IMR-90 (cell line): Measurements from ENCODE around the gene GPR183. TPM values are rescaled to one million over a fixed set of nuclear protein-coding genes. Genes with fewer than 3 reads are reported as not detected.

Experiments used
- ATAC-seq: fragments of 200-7000 bp; cut with Tn5 transposase; 2 replicates; pipeline ENCODE4 v1.9.1; 2020; ENCODE audit warnings: low read depth, mild to moderate bottlenecking, moderate library complexity
- BruUV-seq: library from RNA; stranded (reverse); fragments of 400-500 nt; replicated peaks from 2 replicates; lab custom pipeline; 2021; lab: Mats Ljungman, UMichigan
- CTCF ChIA-PET: fragments of 300-600 bp; formaldehyde crosslinking; extraction: SDS; loops from one replicate; lab custom pipeline; 2021; ENCODE audit warnings: antibody characterized with exemption; lab: Yijun Ruan, JAX
- POLR2A ChIA-PET: fragments of 300-600 bp; sonication (Branson Sonifier 250); formaldehyde crosslinking; loops from one replicate; lab custom pipeline; 2022; ENCODE audit warnings: antibody characterized with exemption; ENCODE audit not compliant: unreplicated experiment; lab: Charles Lee
- DNase-seq: peaks from one replicate; pipeline ENCODE4 v3.0.0; 2013
- H2AFZ ChIP-seq: replicated peaks from 2 replicates; pipeline ENCODE3; 2013; ENCODE audit warnings: low read length, mild to moderate bottlenecking; ENCODE audit not compliant: poor library complexity
- H2AK5ac ChIP-seq: 2 replicates; pipeline ENCODE4 v1.6.1; 2013; ENCODE audit warnings: low read depth, low read length, inconsistent platforms
- H2AK9ac ChIP-seq: replicated peaks from 2 replicates; pipeline ENCODE3; 2013; ENCODE audit warnings: mild to moderate bottlenecking, low read depth, low read length, moderate library complexity; ENCODE audit not compliant: poor library complexity
- H2BK120ac ChIP-seq: 2 replicates; pipeline ENCODE4 v1.6.1; 2013; ENCODE audit warnings: low read depth, low read length, inconsistent platforms
- H2BK15ac ChIP-seq: 3 replicates; pipeline ENCODE4 v1.6.1; 2013; ENCODE audit warnings: low read depth, low read length, inconsistent platforms
- H2BK20ac ChIP-seq: 2 replicates; pipeline ENCODE4 v1.6.1; 2013; ENCODE audit warnings: low read depth, mild to moderate bottlenecking, inconsistent platforms, low read length, moderate library complexity
- H2BK5ac ChIP-seq: 2 replicates; pipeline ENCODE4 v1.6.1; 2013; ENCODE audit warnings: mild to moderate bottlenecking, low read depth, low read length, inconsistent platforms; ENCODE audit not compliant: poor library complexity, severe bottlenecking
- H3K14ac ChIP-seq: replicated peaks from 2 replicates; pipeline ENCODE4 v1.6.1; 2013; ENCODE audit warnings: low read depth, low read length, inconsistent platforms
- H3K18ac ChIP-seq: 2 replicates; pipeline ENCODE4 v1.6.1; 2013; ENCODE audit warnings: low read depth, low read length, control low read depth
- H3K23ac ChIP-seq: 2 replicates; pipeline ENCODE4 v1.6.1; 2013; ENCODE audit warnings: low read depth, low read length, inconsistent platforms
- H3K27ac ChIP-seq: 2 replicates; pipeline ENCODE4 v1.5.1; 2013; ENCODE audit warnings: mild to moderate bottlenecking, control low read depth, low read length; ENCODE audit not compliant: insufficient read depth
- H3K27me3 ChIP-seq: 2 replicates; pipeline ENCODE4 v1.6.1; 2013; ENCODE audit warnings: low read length; ENCODE audit not compliant: control insufficient read depth, insufficient read depth
- H3K36me3 ChIP-seq: 2 replicates; pipeline ENCODE4 v1.6.1; 2013; ENCODE audit warnings: low read length, mixed read lengths; ENCODE audit not compliant: control insufficient read depth, insufficient read depth
- H3K4ac ChIP-seq: 2 replicates; pipeline ENCODE4 v1.6.1; 2013; ENCODE audit warnings: low read depth, low read length, inconsistent platforms
- H3K4me1 ChIP-seq: 2 replicates; pipeline ENCODE4 v1.6.1; 2013; ENCODE audit warnings: low read length, mixed read lengths; ENCODE audit not compliant: control insufficient read depth, insufficient read depth
- H3K4me2 ChIP-seq: 2 replicates; pipeline ENCODE4 v1.6.1; 2013; ENCODE audit warnings: low read depth, mild to moderate bottlenecking, control low read depth, low read length, moderate library complexity
- H3K4me3 ChIP-seq: 2 replicates; pipeline ENCODE4 v1.5.1; 2013; ENCODE audit warnings: low read depth, mild to moderate bottlenecking, control low read depth, low read length, moderate library complexity; ENCODE audit not compliant: insufficient read depth
- H3K56ac ChIP-seq: 2 replicates; pipeline ENCODE4 v1.6.1; 2013; ENCODE audit warnings: low read length, inconsistent platforms; ENCODE audit not compliant: insufficient read depth; ENCODE audit errors: extremely low read depth
- H3K79me1 ChIP-seq, 2 experiments: 2 replicates each; pipeline ENCODE4 v1.6.1; 2013; ENCODE audit warnings: low read length in 2 of 2, inconsistent platforms in 1 of 2, low read depth in 1 of 2
- H3K9ac ChIP-seq: 2 replicates; pipeline ENCODE4 v1.6.1; 2013; ENCODE audit warnings: low read depth, low read length, control low read depth
- H3K9me1 ChIP-seq: 2 replicates; pipeline ENCODE4 v1.6.1; 2013; ENCODE audit warnings: low read length, inconsistent platforms; ENCODE audit not compliant: insufficient read depth
- H3K9me3 ChIP-seq: 2 replicates; pipeline ENCODE4 v1.6.1; 2013; ENCODE audit warnings: low read length; ENCODE audit not compliant: control insufficient read depth, insufficient read depth
- H4K20me1 ChIP-seq: 2 replicates; pipeline ENCODE4 v1.6.1; 2013; ENCODE audit warnings: low read length, inconsistent platforms; ENCODE audit not compliant: insufficient read depth
- H4K5ac ChIP-seq: 2 replicates; pipeline ENCODE4 v1.6.1; 2013; ENCODE audit warnings: mild to moderate bottlenecking, low read depth, low read length, control low read depth
- H4K8ac ChIP-seq, 2 experiments: 2 replicates each; pipeline ENCODE4 v1.6.1; 2013; ENCODE audit warnings: low read depth in 2 of 2, low read length in 2 of 2, control low read depth in 1 of 2, inconsistent platforms in 1 of 2
- H4K91ac ChIP-seq: 2 replicates; pipeline ENCODE4 v1.6.1; 2013; ENCODE audit warnings: low read depth, low read length, inconsistent platforms; ENCODE audit not compliant: insufficient read depth
- BHLHE40 ChIP-seq: fragments of 150-350 bp; IDR thresholded peaks from 2 replicates; pipeline ENCODE4 v1.6.1; 2016; ENCODE audit warnings: mild to moderate bottlenecking, low read depth, low read length
- CEBPB ChIP-seq: IDR thresholded peaks from 2 replicates; pipeline ENCODE4 v1.6.1; 2012; ENCODE audit warnings: low read depth, low read length, improper control_type of control experiment
- CHD1 ChIP-seq: IDR thresholded peaks from 2 replicates; pipeline ENCODE4 v1.6.1; 2012; ENCODE audit warnings: low read depth, low read length, improper control_type of control experiment
- CTCF ChIP-seq: conservative IDR thresholded peaks from 2 replicates; pipeline ENCODE4 v1.5.1; 2012; ENCODE audit warnings: mild to moderate bottlenecking, low read depth, low read length, improper control_type of control experiment
- FOS ChIP-seq: fragments of 150-350 bp; IDR thresholded peaks from 2 replicates; pipeline ENCODE4 v1.6.1; 2016; ENCODE audit warnings: low read depth, low read length
- MAFK ChIP-seq: IDR thresholded peaks from 2 replicates; pipeline ENCODE4 v1.6.1; 2012; ENCODE audit warnings: low read depth, low read length, improper control_type of control experiment
- MAZ ChIP-seq: IDR thresholded peaks from 2 replicates; pipeline ENCODE4 v1.6.1; 2012; ENCODE audit warnings: low read depth, mild to moderate bottlenecking, low read length, improper control_type of control experiment, moderate library complexity, borderline replicate concordance
- MXI1 ChIP-seq: IDR thresholded peaks from 2 replicates; pipeline ENCODE4 v1.6.1; 2012; ENCODE audit warnings: low read depth, mild to moderate bottlenecking, low read length, moderate library complexity, borderline replicate concordance
- NFE2L2 ChIP-seq: fragments of 150-350 bp; IDR thresholded peaks from 2 replicates; pipeline ENCODE4 v1.6.1; 2016; ENCODE audit warnings: low read depth, mild to moderate bottlenecking, low read length
- POLR2A ChIP-seq: IDR thresholded peaks from 2 replicates; pipeline ENCODE4 v1.6.1; 2012; ENCODE audit warnings: mild to moderate bottlenecking, low read depth, low read length
- RAD21 ChIP-seq: IDR thresholded peaks from 2 replicates; pipeline ENCODE4 v1.6.1; 2012; ENCODE audit warnings: low read length, improper control_type of control experiment
- RCOR1 ChIP-seq: IDR thresholded peaks from 2 replicates; pipeline ENCODE4 v1.6.1; 2012; ENCODE audit warnings: mild to moderate bottlenecking, low read length, improper control_type of control experiment; ENCODE audit not compliant: insufficient replicate concordance
- RFX5 ChIP-seq: IDR thresholded peaks from 2 replicates; pipeline ENCODE4 v1.8.0; 2012; ENCODE audit warnings: low read depth, mild to moderate bottlenecking, low read length, moderate library complexity
- SMC3 ChIP-seq: fragments of 150-350 bp; IDR thresholded peaks from 2 replicates; pipeline ENCODE4 v1.6.1; 2016; ENCODE audit warnings: low read depth, mild to moderate bottlenecking, antibody characterized with exemption, low read length, moderate library complexity
- USF2 ChIP-seq: fragments of 150-350 bp; IDR thresholded peaks from 2 replicates; pipeline ENCODE4 v1.6.1; 2017; ENCODE audit warnings: mild to moderate bottlenecking, antibody characterized with exemption, low read length, low read depth
- WGBS, 2 experiments: methylation state at CpG; one replicate each; pipeline versions ENCODE4 v1.1.5 to v1.1.7; 2013; ENCODE audit warnings: missing lambda C conversion rate in 2 of 2; ENCODE audit not compliant: insufficient read length in 1 of 2; ENCODE audit errors: extremely low coverage in 2 of 2; 5-methylcytosine and 5-hydroxymethylcytosine counted together
- dilution Hi-C: fragments of 300-500 bp; cut with HindIII; formaldehyde crosslinking; loops from one replicate; pipeline ENCODE4 v1.14.3; 2018; ENCODE audit warnings: low sequenced_read_pairs; ENCODE audit not compliant: unreplicated experiment
- in situ Hi-C: fragments of 300-500 bp; cut with MboI; formaldehyde crosslinking; loops from 3 replicates; pipeline ENCODE4 v1.14.3; 2019; ENCODE audit warnings: low sequenced_read_pairs, inconsistent platforms, mixed read lengths
- intact Hi-C: fragments of 100-400 bp; cut with micrococcal nuclease; formaldehyde crosslinking; loops from 2 replicates; pipeline ENCODE4 v1.10.0; 2022
- polyA plus RNA-seq, 3 experiments: library from polyadenylated mRNA; depleted of rRNA; stranded (reverse); fragments of >200 nt; gene quantifications; 2 replicates each; pipeline ENCODE4 v1.2.3, GENCODE V29; 2012; ENCODE audit warnings: low replicate concordance in 1 of 3
- total RNA-seq: library from RNA; depleted of rRNA; stranded (reverse); fragments of >200 nt; gene quantifications from 2 replicates; pipeline ENCODE4 v1.2.3, GENCODE V29; 2012
- TF ChIP-seq, protein P1 (sequence below): fragments of 150-350 bp; IDR thresholded peaks from 2 replicates; pipeline ENCODE4 v1.6.1; 2016; ENCODE audit warnings: low read depth, mild to moderate bottlenecking, low read length, moderate library complexity, borderline replicate concordance

GPR183 gene
- total and polyA plus RNA-seq, 2 of the 4 experiments (the other 2 are of a cell fraction): 0.18 to 0.31 TPM

DNA sequence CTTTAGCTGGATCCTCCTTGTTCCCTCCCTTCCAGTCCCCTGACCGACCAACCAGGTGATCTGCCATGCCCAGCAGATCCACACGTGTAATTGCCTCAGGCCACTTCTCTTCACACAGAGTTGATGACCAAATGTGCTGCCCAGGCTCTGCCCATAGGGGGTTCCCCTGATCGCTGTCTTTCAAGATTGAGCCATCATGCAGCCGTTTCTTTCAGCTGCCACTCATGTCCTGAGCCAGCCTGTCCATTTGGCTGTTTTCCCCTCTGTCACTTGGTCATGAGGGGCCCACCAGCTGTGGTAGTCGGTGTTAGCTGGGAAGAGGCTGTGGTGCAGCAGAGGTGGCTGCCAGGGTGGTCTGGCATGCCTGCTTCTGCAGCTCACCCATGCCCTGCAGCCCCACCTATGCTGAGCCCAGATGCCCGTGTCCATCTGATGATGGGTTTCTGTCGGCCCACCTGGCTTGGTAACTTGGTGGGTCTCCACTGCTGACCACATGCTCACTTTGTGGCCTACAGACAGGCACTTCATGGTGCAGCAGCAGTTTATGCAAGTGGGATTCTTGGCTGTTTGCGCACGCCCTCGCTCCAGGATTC, 35.6 kb upstream of the GPR183 start:
- no peaks in the 10 kb centered on the region for H4K20me1 ChIP-seq
- H3K56ac ChIP-seq: no peak overlapping the region
- no peak overlapping the region for H3K27ac ChIP-seq
- no peaks in the 10 kb centered on the region for H3K27me3 ChIP-seq
- no peak overlapping the region for H3K4ac ChIP-seq
- H3K4me1 ChIP-seq: peaks cover 5% of the 10 kb centered on the region
- WGBS, 2 experiments: 74% methylated on average over 8 of the region's 10 CpGs; no CpG with 5 or more reads in 1 of the 2 experiments
- no peak overlapping the region for H2AK5ac ChIP-seq
- intact Hi-C loops (no loop called here), in situ Hi-C loops (no loop called here), dilution Hi-C loops (no loop called here)
- TF ChIP-seq USF2 (no peak), MAFK (no peak), SMC3 (no peak), MXI1 (no peak), RFX5 (no peak), FOS (no peak), MAZ (no peak), NFE2L2 (no peak), RCOR1 (no peak), CEBPB (no peak), CHD1 (no peak), RAD21 (no peak), POLR2A (no peak), CTCF (no peak), BHLHE40 (no peak)
- TF ChIP-seq, protein P1, sequence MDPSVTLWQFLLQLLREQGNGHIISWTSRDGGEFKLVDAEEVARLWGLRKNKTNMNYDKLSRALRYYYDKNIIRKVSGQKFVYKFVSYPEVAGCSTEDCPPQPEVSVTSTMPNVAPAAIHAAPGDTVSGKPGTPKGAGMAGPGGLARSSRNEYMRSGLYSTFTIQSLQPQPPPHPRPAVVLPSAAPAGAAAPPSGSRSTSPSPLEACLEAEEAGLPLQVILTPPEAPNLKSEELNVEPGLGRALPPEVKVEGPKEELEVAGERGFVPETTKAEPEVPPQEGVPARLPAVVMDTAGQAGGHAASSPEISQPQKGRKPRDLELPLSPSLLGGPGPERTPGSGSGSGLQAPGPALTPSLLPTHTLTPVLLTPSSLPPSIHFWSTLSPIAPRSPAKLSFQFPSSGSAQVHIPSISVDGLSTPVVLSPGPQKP: no peak
- no peak overlapping the region for H3K23ac ChIP-seq
- POLR2A ChIA-PET: no interaction called here
- DNase-seq (no peak), ATAC-seq (no peak)
- H3K9me1 ChIP-seq: peaks cover 13% of the 10 kb centered on the region
- no peak overlapping the region for H4K5ac ChIP-seq
- no peak overlapping the region for H2BK5ac ChIP-seq
- H3K4me2 ChIP-seq: no peak overlapping the region
- H2BK20ac ChIP-seq: no peak overlapping the region
- CTCF ChIA-PET: no interaction called here
- H2BK15ac ChIP-seq: no peak overlapping the region
- H3K36me3 ChIP-seq: peaks cover 16% of the 10 kb centered on the region
- no peak overlapping the region for H2AK9ac ChIP-seq
- no peaks in the 10 kb centered on the region for H3K9me3 ChIP-seq
- no peak overlapping the region for H3K4me3 ChIP-seq
- H2AFZ ChIP-seq: no peak overlapping the region
- H3K18ac ChIP-seq: no peak overlapping the region
- H3K14ac ChIP-seq: no peak overlapping the region
- no peak overlapping the region for H4K91ac ChIP-seq
- BruUV-seq: no TSS peak
- H3K9ac ChIP-seq: no peak overlapping the region
- H3K79me1 ChIP-seq: no peaks in the 10 kb centered on the region
- no peak overlapping the region for H4K8ac ChIP-seq
- H2BK120ac ChIP-seq: no peak overlapping the region
